GM19395 (cell line): ENCODE measurements around the gene NFIA.
A peak's percentile ranks its signal among the peaks of the same experiment; 100 is the strongest.

ENCODE experiments used
- ATAC-seq: cut with Tn5 transposase; IDR thresholded peaks from one replicate; pipeline ENCODE4 v1.9.1; 2021; ENCODE audit warnings: mild to moderate bottlenecking, moderate library complexity; ENCODE audit not compliant: unreplicated experiment

NFIA gene

GRCh38 chr1:61289232-61290098 is 207.1 kb downstream of the NFIA start:
- no peak for ATAC-seq

DNA sequence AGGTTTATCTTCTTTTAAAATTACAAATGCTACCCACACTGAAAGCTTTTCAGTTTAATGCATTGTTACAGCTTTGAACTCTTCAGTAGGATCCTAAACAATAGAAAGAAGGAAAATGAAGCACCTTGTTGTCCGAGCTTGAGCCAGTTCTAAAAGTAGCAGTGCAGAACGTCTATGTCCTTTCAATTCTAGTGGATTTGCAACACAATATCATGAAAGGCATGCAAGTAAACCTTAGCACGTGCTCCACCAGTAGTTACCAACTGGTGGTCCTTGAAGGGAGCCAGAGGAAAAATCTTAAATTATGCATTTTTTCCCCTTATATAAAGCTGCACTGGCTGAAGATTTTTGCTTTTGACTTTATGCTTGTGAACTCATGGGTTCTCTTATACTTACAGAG is 208.2 kb downstream of the NFIA start:
- no peak for ATAC-seq

DNA sequence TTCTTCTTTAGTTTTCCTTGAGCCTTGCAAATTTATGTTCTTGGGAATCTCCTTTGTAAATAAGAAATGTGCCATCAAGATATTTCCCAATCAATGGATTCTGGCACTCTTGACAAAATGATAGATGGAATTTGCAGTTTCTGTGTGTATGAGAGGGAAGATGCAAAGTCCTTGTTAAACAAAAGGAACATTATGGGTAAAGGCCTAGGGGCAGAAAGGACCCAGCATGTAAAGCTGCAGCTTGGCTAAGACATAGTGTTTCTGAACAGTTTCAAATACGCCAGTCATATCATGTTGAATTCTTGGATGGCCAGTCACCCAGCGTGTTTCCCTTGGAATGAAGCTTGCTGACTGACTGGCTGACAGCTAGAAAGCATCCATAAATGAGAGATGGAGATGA is 210.8 kb downstream of the NFIA start:
- ATAC-seq: no peak

- no peak for ATAC-seq
Measured at GRCh38 chr1:61293986-61294504, 211.7 kb downstream of the NFIA start.

DNA sequence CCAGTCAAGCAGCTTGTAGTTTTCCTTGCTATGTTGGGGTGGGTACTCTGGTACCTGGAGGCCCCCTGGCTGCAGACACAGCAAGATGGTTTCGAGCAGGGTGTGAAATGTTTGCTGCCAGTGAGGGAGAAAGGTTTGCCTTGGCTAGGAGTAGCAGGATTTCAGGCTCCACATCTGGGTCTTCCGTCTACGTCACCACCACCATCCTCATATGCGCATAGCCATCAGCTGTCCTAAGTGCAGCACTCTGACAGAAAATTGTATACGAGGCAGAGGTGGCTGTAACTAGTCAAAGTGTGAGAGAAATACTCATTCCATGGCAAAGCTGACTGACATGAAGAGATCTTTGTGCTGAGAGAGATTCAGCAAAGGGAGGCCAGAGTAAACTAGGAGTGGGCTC is 212.6 kb downstream of the NFIA start:
- ATAC-seq: no peak

DNA sequence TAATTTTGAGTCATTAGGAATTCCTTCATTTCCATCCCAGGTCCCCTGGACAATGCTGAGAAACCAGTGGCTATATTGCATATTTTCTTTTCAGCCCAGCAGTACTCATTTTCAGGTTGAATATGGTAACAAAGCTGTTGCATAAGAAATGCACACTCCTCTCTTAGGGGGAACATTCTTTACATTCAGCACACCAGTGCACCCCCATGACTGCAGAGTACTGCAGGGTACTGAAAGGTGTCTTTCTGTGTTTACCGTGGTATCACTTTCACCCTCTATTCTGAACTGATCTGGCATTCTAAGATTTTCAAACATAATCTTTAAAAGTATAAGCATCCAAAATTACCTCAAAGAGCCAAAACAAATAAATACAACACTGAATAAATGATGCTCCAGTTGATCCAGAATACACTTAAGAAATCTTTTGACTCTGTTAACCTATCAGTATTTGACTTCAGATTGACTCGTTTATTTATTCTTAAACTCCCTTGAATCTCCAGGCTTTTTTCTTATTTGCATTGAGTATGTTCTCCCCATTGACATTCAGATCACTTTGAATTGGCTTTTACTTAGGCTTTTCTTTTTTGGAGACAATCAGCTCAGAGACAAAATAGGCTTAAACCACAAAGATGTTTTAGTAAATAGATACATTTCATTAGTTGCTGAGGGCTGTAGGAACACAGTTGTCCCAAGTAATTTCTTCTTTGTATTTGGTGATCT is 213.6 kb downstream of the NFIA start:
- no peak for ATAC-seq

DNA sequence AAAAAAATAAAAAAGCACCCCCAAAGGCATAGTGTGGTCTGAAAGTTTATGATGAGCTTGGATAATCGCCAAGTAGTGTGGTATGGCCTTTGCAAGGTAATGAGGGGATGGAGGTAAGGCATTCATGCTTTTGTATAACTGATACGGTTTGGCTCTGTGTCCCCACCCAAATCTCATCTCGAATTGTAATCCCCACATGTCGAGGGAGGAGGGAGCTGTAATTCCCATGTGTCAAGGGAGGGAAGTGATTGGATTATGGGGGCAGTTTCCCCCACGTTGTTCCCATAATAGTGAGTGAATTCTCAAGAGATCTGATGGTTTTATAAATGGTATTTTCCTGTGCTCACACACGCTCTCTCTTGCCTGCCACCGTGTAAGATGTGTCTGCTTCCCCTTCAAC is 215.5 kb downstream of the NFIA start:
- ATAC-seq: no peak

GRCh38 chr1:61299463-61299862 is 217.1 kb downstream of the NFIA start:
- no peak for ATAC-seq

DNA sequence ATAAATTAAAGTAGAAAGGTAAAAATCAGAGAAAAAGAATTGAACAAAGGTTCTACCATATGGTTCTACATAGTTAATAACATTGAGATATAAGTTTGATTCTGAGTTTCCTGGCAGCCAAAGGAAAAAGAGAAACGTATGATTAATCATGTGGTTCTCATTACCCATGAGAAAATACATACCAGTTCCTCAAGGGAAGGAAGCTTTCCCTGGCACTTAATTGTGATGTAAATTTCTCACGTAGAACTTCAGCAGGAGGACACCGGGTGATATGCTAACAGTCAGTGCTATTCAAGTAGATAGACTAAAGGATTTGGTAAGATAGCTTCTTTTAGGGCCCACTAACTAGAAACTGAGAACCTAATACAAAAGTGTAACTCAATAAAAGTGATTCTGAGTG is 218.5 kb downstream of the NFIA start:
- no peak for ATAC-seq

DNA sequence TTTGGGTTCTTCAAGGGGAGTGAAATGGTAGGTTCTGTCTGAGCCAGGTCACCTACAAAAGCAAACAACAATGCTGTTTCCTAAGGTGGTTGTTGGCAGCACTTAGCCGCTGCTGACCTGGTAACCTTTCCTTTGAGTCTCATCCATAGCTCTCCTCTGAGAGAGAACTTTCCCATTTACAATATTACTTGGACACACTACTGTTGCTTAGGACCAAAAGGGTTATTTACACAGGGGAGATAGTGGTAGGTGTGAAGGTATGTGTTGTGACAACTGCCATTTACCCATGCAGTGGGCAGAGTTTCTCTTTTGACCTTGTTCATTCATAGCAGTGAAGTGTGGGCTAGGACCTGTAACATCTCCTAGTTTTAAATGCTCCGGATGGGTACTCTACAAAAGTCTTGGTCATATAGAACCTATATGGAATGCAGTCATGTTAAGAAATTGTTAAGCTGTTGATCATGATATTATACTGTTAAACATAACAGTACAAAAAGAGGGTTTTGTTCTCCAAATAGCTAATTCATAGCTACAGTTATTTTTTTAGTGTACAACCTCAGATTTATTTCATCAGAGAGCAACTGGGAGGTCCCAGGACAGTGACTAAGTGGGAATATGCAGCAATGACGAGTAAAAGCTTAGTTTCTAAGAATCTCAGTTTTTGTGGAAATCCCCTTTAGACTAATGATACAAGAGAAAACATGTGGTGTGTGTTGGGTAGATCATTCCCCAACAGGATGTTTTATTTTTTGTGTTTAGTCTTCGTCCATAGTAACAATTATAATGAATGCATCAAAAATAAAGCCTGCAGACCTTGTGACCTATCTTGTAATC is 219.7 kb downstream of the NFIA start:
- peak; percentile 51 for ATAC-seq

GRCh38 chr1:61307422-61308142 is 225.2 kb downstream of the NFIA start:
- ATAC-seq: no peak

- ATAC-seq: no peak
Measured at GRCh38 chr1:61310057-61310456, 227.7 kb downstream of the NFIA start.

DNA sequence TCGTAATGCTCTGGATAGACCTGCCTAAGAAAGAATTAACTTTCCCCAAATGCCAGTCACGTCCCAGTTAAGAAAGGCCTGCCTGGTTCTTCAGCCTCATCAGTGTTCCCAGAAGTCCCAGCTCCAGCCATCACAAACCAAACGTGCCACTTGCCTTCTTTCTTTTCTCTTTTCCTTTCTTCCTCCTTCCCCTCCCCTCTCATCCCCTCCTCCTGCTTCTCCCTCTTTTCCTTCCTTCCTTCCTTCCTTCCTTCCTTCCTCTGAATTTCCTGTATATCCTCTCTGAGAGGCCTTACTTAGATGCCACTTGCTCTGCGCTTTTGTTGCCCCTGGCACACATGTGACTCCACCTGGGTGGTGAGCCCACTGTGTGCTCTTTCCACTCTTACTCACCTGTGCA is 228.2 kb downstream of the NFIA start:
- no peak for ATAC-seq

GRCh38 chr1:61313906-61314422 is 231.6 kb downstream of the NFIA start:
- ATAC-seq: no peak

DNA sequence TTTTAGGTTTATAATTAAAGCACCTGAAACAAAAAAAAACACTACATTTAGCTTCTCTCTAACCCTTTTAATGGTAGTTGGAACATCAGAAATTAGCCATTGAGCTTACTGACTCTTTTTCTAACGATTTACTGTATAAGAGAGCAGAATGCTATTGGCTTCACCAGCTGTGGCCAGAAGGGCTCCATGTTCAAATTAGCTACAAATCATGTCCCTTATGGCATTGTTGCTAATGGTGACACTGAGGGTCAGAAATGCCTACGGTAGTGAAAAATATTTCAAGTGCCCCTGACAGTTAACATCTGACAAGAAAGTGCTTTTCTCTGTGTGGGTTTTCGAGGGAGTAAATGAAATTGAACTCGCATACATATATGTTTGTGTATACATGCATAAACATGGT is 232.7 kb downstream of the NFIA start:
- no peak for ATAC-seq

- ATAC-seq: no peak
Measured at GRCh38 chr1:61316493-61316892, 234.1 kb downstream of the NFIA start.

DNA sequence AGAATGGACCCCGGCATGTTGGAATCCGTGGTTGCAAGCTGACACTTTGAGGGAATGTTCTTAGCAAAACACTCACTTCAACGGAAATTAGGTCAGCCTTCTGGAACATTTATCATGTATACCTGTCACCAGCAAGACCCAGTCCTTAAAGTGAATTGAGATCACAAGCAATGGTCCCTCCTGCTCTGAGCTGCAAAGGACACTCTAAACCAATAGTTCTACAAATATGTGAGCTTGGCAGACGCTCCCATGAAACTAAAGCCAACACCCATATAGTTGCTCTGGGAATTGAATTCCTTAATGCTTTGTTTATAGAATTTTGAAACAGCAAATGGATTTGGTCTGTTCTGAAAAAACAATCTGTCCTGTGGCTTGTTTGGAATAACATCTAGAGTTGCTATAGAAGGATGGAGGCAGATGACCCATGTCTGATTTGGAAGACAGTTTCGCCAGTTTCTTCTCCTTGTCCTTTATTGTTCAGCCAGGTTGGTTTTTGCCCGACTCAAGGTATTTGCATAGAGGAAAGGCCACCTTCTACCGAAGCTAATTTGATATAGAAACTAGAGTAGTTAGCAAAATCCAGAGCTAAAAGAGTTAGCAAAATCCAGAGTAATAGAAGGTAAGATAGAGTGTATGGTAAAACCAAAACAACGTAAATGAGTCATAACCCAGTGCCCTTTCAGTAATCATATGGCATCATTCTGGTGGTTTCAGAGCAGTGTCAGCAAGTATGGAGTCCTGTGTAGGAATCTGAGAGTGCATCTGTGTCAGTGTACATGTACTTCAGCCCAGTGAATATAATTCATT is 236.2 kb downstream of the NFIA start:
- peak; percentile 100 for ATAC-seq

DNA sequence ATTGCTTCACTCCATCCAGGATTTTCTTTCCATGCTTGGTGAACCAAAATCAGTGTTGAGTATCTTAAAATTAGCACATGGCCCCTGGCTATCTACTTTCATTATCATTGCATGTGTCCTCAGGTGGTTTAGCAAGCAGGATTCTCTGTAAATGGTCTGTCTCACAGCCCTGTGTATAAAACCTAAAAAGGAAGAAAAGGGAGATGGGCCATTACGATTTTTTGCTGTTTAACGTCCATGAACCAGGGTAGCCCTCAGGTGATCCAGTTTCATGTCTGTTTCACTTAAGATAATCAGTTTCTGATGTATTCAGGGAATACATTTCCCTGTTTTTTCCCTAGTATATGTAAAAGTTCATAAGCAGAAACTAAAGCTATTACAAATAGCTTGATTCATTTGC is 238.2 kb downstream of the NFIA start:
- no peak for ATAC-seq

DNA sequence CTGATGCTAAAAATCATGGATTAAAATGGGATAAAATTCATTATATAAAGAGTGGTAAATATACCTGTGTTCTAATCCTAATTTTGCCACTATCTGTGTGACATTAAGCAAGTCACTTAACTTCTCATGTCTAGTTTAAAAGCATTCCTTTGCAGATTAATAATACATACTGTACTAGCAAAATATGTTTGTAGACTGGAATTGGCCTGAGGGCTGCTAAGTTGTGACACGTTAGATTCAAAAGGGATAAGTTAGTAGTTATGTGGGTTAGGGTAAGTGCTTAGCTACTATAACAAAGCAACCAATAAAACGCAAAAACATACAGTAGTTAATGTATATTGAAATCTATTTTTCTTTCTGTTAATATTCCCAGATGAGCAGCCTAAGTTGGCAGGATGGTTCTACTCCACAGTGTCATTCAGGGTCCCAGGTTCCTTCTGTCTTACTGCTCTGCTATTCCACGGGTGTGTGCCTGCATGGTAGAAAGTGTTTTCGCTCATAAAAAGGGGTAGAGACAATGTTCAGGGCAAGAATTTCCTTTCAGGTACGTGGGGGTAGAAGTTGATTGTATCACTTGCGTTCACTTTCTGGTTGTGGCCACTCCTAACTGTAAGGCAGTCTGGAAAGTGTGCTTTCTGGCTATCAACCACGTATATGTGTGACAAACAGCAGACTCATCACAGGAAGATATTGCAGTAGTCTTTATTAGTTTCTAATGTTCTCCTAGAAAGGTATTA is 239.8 kb downstream of the NFIA start:
- ATAC-seq: no peak
